Measurements from ENCODE around the gene F7.

Gene F7

DNA sequence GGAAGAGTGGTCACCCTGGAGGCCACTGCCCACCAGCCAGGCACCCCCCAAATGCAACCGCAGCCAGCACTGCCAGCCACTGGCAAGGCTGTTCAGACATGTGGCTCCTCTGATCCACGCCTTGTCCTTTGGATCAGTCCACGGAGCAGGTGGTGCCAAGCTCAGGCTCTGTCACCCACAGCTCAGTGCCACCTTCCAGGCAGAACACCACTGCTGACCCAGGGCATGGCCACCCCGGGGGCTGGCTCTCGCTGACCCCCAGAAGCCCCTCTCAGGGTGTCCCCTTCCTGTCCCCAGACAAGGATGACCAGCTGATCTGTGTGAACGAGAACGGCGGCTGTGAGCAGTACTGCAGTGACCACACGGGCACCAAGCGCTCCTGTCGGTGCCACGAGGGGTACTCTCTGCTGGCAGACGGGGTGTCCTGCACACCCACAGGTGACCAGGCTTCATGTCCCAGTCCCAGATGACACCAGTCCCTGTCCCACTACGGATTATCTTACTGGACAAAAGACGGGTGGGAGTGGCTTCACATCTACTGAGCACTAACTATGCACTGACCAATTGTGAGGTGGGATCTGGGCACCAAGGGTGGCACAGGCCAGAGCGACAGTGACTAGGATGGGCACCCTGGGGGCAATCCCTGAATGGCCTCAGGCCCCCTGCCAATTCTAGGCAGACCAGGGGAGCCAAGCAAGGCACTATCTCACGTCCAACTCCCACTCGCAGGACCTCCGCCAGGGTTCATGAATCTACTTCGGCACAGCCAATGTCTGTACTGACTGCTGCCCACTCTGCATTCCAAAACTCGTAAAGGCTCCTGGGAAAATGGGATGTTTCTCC lies 10.0 kb downstream of the F7 start:
- no peak for DNase-seq
- Histone ChIP-seq H2BK120ac (ENCODE audit: low read depth, low read length) (no peak overlapping the region), H2BK12ac (ENCODE audit: low read length in 2 of 2) (no peak overlapping the region), H4K8ac (ENCODE audit: low read length) (no peak overlapping the region), H3K79me1 (replicated peaks; ENCODE audit: low read length, poor library complexity, severe bottlenecking) (no peaks in the 10 kb centered on the region), H2BK5ac (ENCODE audit: low read depth, low read length, poor library complexity, severe bottlenecking) (no peak overlapping the region), H3K9ac (ENCODE audit: low read length) (no peak overlapping the region), H2AFZ (ENCODE audit: low read depth, low read length) (no peak overlapping the region), H3K4me1 (ENCODE audit: control insufficient read depth, insufficient read depth, low read depth, low read length) (peaks cover 7% of the 10 kb centered on the region), H3K27me3 (ENCODE audit: control insufficient read depth in 1 of 2, insufficient read depth in 1 of 2, low read length in 2 of 2) (peaks cover 33 to 72% of the 10 kb centered on the region in 2 experiments), H3K14ac (ENCODE audit: low read length in 2 of 2) (no peak overlapping the region), H3K27ac (ENCODE audit: low read length, poor library complexity, severe bottlenecking) (no peak overlapping the region), H2AK5ac (ENCODE audit: low read length, severe bottlenecking) (no peak overlapping the region), H3K4me3 (ENCODE audit: insufficient read depth in 1 of 2, low read depth in 1 of 2, low read length in 2 of 2) (no peak overlapping the region), H3K36me3 (ENCODE audit: control insufficient read depth in 1 of 2, insufficient read depth in 2 of 2, low read depth in 1 of 2, low read length in 2 of 2) (no peaks in the 10 kb centered on the region), H2BK15ac (ENCODE audit: low read depth, poor library complexity, severe bottlenecking) (no peak overlapping the region), H4K91ac (ENCODE audit: low read length) (no peak overlapping the region), H3K18ac (ENCODE audit: low read depth in 1 of 2, low read length in 2 of 2) (no peak overlapping the region), H3K4ac (ENCODE audit: low read depth in 1 of 2, low read length in 2 of 2) (no peak overlapping the region), H3K4me2 (ENCODE audit: low read length, poor library complexity, severe bottlenecking) (no peak overlapping the region), H3K23ac (ENCODE audit: low read length in 2 of 2) (no peak overlapping the region), H3K9me3 (ENCODE audit: control insufficient read depth, low read length) (no peaks in the 10 kb centered on the region)
- WGBS: 85% methylated on average over 21 of the region's 21 CpGs

GRCh38 chr13:113116206-113116800 lies 10.7 kb downstream of the F7 start:
- Histone ChIP-seq H2BK12ac (ENCODE audit: low read length in 2 of 2) (no peak overlapping the region), H3K4me2 (ENCODE audit: low read length, poor library complexity, severe bottlenecking) (no peak overlapping the region), H3K9ac (ENCODE audit: low read length) (no peak overlapping the region), H4K91ac (ENCODE audit: low read length) (no peak overlapping the region), H3K4ac (ENCODE audit: low read depth in 1 of 2, low read length in 2 of 2) (no peak overlapping the region), H4K8ac (ENCODE audit: low read length) (no peak overlapping the region), H3K14ac (ENCODE audit: low read length in 2 of 2) (no peak overlapping the region), H2BK5ac (ENCODE audit: low read depth, low read length, poor library complexity, severe bottlenecking) (no peak overlapping the region), H3K23ac (ENCODE audit: low read length in 2 of 2) (no peak overlapping the region), H2BK120ac (ENCODE audit: low read depth, low read length) (no peak overlapping the region), H3K4me1 (ENCODE audit: control insufficient read depth, insufficient read depth, low read depth, low read length) (peaks cover 2% of the 10 kb centered on the region), H2BK15ac (ENCODE audit: low read depth, poor library complexity, severe bottlenecking) (no peak overlapping the region), H3K27ac (ENCODE audit: low read length, poor library complexity, severe bottlenecking) (no peak overlapping the region), H3K27me3 (ENCODE audit: control insufficient read depth in 1 of 2, insufficient read depth in 1 of 2, low read length in 2 of 2) (peaks cover 29 to 70% of the 10 kb centered on the region in 2 experiments), H3K79me1 (replicated peaks; ENCODE audit: low read length, poor library complexity, severe bottlenecking) (no peaks in the 10 kb centered on the region), H3K18ac (ENCODE audit: low read depth in 1 of 2, low read length in 2 of 2) (no peak overlapping the region), H3K9me3 (ENCODE audit: control insufficient read depth, low read length) (no peaks in the 10 kb centered on the region), H2AFZ (ENCODE audit: low read depth, low read length) (no peak overlapping the region), H2AK5ac (ENCODE audit: low read length, severe bottlenecking) (no peak overlapping the region), H3K4me3 (ENCODE audit: insufficient read depth in 1 of 2, low read depth in 1 of 2, low read length in 2 of 2) (no peak overlapping the region), H3K36me3 (ENCODE audit: control insufficient read depth in 1 of 2, insufficient read depth in 2 of 2, low read depth in 1 of 2, low read length in 2 of 2) (no peaks in the 10 kb centered on the region)
- 82% methylated on average over 9 of the region's 10 CpGs for whole genome bisulfite sequencing
- no peak for DNase-seq

GRCh38 chr13:113116871-113117271 lies 11.3 kb downstream of the F7 start:
- H2BK15ac ChIP-seq (ENCODE audit: low read depth, poor library complexity, severe bottlenecking): no peak overlapping the region
- no peaks in the 10 kb centered on the region for H3K9me3 ChIP-seq (ENCODE audit: control insufficient read depth, low read length)
- peaks cover 29 to 70% of the 10 kb centered on the region in 2 experiments for H3K27me3 ChIP-seq (ENCODE audit: control insufficient read depth in 1 of 2, insufficient read depth in 1 of 2, low read length in 2 of 2)
- no peak for DNase-seq
- H3K27ac ChIP-seq (ENCODE audit: low read length, poor library complexity, severe bottlenecking): no peak overlapping the region
- H3K14ac ChIP-seq (ENCODE audit: low read length in 2 of 2): no peak overlapping the region
- no peak overlapping the region for H3K4me2 ChIP-seq (ENCODE audit: low read length, poor library complexity, severe bottlenecking)
- H3K18ac ChIP-seq (ENCODE audit: low read depth in 1 of 2, low read length in 2 of 2): no peak overlapping the region
- no peak overlapping the region for H2BK120ac ChIP-seq (ENCODE audit: low read depth, low read length)
- no peak overlapping the region for H3K9ac ChIP-seq (ENCODE audit: low read length)
- no peak overlapping the region for H4K91ac ChIP-seq (ENCODE audit: low read length)
- no peak overlapping the region for H3K23ac ChIP-seq (ENCODE audit: low read length in 2 of 2)
- no peaks in the 10 kb centered on the region for H3K36me3 ChIP-seq (ENCODE audit: control insufficient read depth in 1 of 2, insufficient read depth in 2 of 2, low read depth in 1 of 2, low read length in 2 of 2)
- no peak overlapping the region for H2BK5ac ChIP-seq (ENCODE audit: low read depth, low read length, poor library complexity, severe bottlenecking)
- H2BK12ac ChIP-seq (ENCODE audit: low read length in 2 of 2): no peak overlapping the region
- H3K4ac ChIP-seq (ENCODE audit: low read depth in 1 of 2, low read length in 2 of 2): no peak overlapping the region
- no peak overlapping the region for H4K8ac ChIP-seq (ENCODE audit: low read length)
- H3K79me1 ChIP-seq (replicated peaks; ENCODE audit: low read length, poor library complexity, severe bottlenecking): no peaks in the 10 kb centered on the region
- no peak overlapping the region for H3K4me3 ChIP-seq (ENCODE audit: insufficient read depth in 1 of 2, low read depth in 1 of 2, low read length in 2 of 2)
- WGBS: 93% methylated on average over 10 of the region's 10 CpGs
- H2AFZ ChIP-seq (ENCODE audit: low read depth, low read length): no peak overlapping the region
- peaks cover 2% of the 10 kb centered on the region for H3K4me1 ChIP-seq (ENCODE audit: control insufficient read depth, insufficient read depth, low read depth, low read length)
- no peak overlapping the region for H2AK5ac ChIP-seq (ENCODE audit: low read length, severe bottlenecking)

DNA sequence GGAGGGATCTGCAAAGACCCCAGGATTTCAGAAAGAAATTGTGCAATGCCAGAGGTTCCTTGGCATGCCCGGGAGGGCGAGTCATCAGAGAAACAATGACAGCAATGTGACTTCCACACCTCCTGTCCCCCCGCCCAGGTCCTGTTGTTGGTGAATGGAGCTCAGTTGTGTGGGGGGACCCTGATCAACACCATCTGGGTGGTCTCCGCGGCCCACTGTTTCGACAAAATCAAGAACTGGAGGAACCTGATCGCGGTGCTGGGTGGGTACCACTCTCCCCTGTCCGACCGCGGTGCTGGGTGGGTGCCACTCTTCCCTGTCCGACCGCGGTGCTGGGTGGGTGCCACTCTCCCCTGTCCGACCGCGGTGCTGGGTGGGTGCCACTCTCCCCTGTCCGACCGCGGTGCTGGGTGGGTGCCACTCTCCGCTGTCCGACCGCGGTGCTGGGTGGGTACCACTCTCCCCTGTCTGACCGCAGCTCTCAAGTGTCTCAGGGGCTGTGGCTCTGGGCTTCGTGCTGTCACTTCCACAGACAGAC lies 11.8 kb downstream of the F7 start:
- Histone ChIP-seq H3K18ac (ENCODE audit: low read depth in 1 of 2, low read length in 2 of 2) (no peak overlapping the region), H3K9me3 (ENCODE audit: control insufficient read depth, low read length) (no peaks in the 10 kb centered on the region), H3K4me3 (ENCODE audit: insufficient read depth in 1 of 2, low read depth in 1 of 2, low read length in 2 of 2) (no peak overlapping the region), H3K4me1 (ENCODE audit: control insufficient read depth, insufficient read depth, low read depth, low read length) (peaks cover 2% of the 10 kb centered on the region), H2BK15ac (ENCODE audit: low read depth, poor library complexity, severe bottlenecking) (no peak overlapping the region), H3K79me1 (replicated peaks; ENCODE audit: low read length, poor library complexity, severe bottlenecking) (no peaks in the 10 kb centered on the region), H2AFZ (ENCODE audit: low read depth, low read length) (no peak overlapping the region), H3K4me2 (ENCODE audit: low read length, poor library complexity, severe bottlenecking) (no peak overlapping the region), H3K23ac (ENCODE audit: low read length in 2 of 2) (no peak overlapping the region), H3K27me3 (ENCODE audit: control insufficient read depth in 1 of 2, insufficient read depth in 1 of 2, low read length in 2 of 2) (peaks cover 29 to 69% of the 10 kb centered on the region in 2 experiments), H2AK5ac (ENCODE audit: low read length, severe bottlenecking) (no peak overlapping the region), H3K9ac (ENCODE audit: low read length) (no peak overlapping the region), H2BK120ac (ENCODE audit: low read depth, low read length) (no peak overlapping the region), H3K27ac (ENCODE audit: low read length, poor library complexity, severe bottlenecking) (no peak overlapping the region), H2BK5ac (ENCODE audit: low read depth, low read length, poor library complexity, severe bottlenecking) (no peak overlapping the region), H3K36me3 (ENCODE audit: control insufficient read depth in 1 of 2, insufficient read depth in 2 of 2, low read depth in 1 of 2, low read length in 2 of 2) (no peaks in the 10 kb centered on the region), H2BK12ac (ENCODE audit: low read length in 2 of 2) (no peak overlapping the region), H4K91ac (ENCODE audit: low read length) (no peak overlapping the region), H4K8ac (ENCODE audit: low read length) (no peak overlapping the region), H3K4ac (ENCODE audit: low read depth in 1 of 2, low read length in 2 of 2) (no peak overlapping the region), H3K14ac (ENCODE audit: low read length in 2 of 2) (no peak overlapping the region)
- WGBS: 96% methylated on average over 24 of the region's 26 CpGs
- no peak for DNase-seq

All from mesenchymal stem cell (in vitro differentiated cells and primary cell).